ENCODE data around the gene CR1L.

The CR1L gene

GRCh38 chr1:207744000-207744534 is 99.1 kb downstream of the CR1L start:
- in situ Hi-C loops (cut with MboI; ENCODE audit: low sequenced_read_pairs) = no loop called here

DNA sequence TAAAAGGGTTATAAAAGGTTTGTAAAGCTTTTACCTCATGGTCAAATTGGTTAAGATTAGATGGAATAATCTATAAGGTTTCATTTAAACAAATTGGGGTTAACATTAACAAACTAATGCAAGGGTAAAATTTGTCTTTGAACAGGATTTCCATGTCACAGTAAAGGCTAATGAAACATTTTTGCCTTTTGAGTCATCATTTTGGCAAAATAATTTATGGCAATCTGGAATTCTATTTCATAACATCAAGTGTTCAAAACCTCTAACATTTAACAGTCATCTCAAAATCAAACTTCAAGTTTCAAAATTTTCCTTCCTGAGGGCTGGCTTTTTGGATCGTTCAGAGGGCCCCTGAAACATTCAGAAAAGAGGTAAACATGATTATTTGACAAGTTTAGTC is 100.4 kb downstream of the CR1L start:
- in situ Hi-C loops (cut with MboI; ENCODE audit: low sequenced_read_pairs) = no loop called here

- in situ Hi-C loops (cut with MboI; ENCODE audit: low sequenced_read_pairs) = no loop called here
These were observed 101.2 kb downstream of the CR1L start for GRCh38 chr1:207745839-207746767.

DNA sequence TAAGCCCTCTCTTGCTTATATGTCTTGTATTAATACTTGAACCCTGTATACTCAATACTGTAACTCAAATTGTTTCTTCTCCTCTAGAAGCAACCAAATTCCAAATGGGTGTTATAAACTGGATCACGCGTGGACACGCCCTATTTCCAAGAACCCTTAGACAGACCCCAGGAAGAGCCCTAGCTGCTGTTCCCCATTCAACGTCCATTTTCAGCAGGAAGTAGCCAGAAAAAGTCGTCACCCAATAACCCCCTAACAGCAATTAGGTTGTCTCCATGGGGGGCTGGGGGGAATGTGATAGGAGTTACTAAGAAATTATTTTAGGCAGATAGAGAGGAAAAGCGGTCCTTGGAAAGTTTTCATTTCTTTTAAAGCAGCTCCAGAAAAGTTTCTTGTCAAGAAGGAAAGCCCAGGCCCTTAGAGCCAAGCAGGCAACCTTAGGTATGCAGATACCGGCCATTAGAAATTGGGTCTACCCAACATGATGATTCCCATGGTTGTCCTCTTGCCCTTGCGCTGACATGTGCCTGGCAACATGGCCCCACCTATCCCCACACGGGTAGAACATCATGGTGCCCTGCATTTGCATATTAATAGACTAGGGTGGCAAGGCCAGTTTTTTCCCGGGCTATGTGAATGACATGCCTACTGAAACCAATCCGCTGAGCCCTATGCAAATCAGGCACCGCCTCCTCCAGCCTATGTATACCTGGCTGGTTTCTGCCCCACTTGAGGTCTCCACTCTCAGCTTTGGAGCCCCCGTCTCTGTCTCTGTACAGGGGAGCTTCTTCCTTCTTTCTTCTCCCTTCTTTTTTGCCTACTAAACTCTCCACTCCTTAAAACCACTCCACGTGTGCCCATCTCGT is 102.9 kb downstream of the CR1L start:
- in situ Hi-C loops (cut with MboI; ENCODE audit: low sequenced_read_pairs) = no loop called here

- in situ Hi-C loops (cut with MboI; ENCODE audit: low sequenced_read_pairs) = no loop called here
These were observed 104.0 kb downstream of the CR1L start for GRCh38 chr1:207748737-207749528.

DNA sequence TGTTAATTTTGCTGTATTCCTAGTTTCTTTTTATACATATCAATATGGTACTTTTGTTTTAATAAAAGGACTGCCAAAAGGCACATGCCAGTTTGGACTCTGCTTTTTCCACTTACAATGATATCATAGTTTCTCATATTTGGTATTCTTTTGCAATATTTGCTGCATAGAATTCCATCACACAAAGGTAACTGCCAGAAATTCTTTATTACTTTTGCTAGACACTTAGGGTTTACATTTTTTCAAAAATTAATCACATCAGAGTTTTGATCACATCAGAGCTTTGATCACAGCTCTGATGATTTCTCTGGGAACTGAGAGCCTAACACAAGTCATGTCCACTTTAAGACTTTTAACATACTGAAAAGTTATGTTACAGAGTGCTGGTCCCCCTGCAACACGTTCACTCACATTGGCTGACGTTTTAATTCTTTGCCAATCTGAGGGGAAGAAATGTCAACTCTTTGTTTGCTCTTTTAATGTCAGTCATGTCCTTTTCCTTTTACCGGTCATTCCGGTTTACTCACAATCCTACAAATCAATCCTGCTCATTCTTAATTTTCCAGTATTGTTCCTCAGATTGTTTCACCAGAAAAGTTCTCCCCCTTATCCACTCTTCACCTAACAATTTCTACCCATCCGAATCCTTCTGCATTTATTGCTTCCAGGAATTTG is 105.8 kb downstream of the CR1L start:
- in situ Hi-C loops (cut with MboI; ENCODE audit: low sequenced_read_pairs) = loop anchor here (10.0 kb wide), 1 partner anchor 64 kb away; no protein-coding TSS in a partner anchor

- in situ Hi-C loops (cut with MboI; ENCODE audit: low sequenced_read_pairs) = loop anchor here (10.0 kb wide), 1 partner anchor 63 kb away; no protein-coding TSS in a partner anchor
These were observed 106.5 kb downstream of the CR1L start for GRCh38 chr1:207751463-207751789.

DNA sequence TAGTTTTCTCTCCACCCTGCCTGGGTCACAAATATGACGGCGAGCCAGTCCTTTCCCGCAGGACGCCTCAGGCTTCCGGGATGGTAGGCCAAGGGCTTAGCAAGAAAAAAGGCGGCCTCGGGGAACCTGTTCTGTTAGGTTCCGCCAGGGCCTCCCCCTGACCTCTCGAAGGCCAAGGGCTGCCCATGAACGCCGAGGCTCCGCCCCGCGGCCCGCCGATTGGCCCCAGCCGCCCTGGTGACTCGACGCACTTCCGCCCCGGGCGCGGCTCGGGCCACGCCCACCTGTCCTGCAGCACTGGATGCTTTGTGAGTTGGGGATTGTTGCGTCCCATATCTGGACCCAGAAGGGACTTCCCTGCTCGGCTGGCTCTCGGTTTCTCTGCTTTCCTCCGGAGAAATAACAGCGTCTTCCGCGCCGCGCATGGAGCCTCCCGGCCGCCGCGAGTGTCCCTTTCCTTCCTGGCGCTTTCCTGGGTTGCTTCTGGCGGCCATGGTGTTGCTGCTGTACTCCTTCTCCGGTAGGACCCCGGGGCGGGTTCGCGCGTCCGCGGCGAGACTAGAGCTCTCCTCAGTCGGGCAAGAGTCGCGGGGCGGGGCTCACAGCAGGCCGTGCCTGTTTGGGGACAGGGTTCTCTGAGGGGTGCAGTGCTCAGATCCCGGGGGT is 107.0 kb downstream of the CR1L start, which contains the start of gene CD46:
TSS of gene CD46 (plus strand) at position 265 of the 666 bp plus-strand sequence. CDS start at position 424, 159 bp downstream.
- in situ Hi-C loops (cut with MboI; ENCODE audit: low sequenced_read_pairs) = loop anchor here (10.0 kb wide), 1 partner anchor 63 kb away; no protein-coding TSS in a partner anchor

- in situ Hi-C loops (cut with MboI; ENCODE audit: low sequenced_read_pairs) = loop anchor here (10.0 kb wide), 1 partner anchor 62 kb away; no protein-coding TSS in a partner anchor
These were observed 107.6 kb downstream of the CR1L start for GRCh38 chr1:207752456-207752998.

DNA sequence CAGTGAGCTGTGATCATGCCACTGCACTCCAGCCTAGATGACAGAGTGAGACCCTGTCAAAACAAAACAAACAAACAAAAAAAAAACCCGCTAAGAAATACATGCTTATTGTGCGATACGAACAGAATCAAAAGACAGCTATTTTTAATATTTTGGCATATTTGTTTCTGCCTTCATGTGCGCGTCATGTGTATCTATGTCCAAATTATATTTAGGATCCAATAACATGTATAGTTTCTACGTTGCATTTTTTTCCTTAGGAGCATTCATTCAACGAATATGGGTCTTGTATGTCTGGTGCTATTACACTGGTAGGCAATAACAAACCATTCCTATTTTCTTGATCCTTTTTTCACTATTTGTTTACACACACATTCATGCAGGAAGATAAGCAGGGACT is 108.7 kb downstream of the CR1L start:
- in situ Hi-C loops (cut with MboI; ENCODE audit: low sequenced_read_pairs) = loop anchor here (10.0 kb wide), 1 partner anchor 61 kb away; no protein-coding TSS in a partner anchor

GRCh38 chr1:207754011-207754410 is 109.1 kb downstream of the CR1L start:
- in situ Hi-C loops (cut with MboI; ENCODE audit: low sequenced_read_pairs) = loop anchor here (10.0 kb wide), 1 partner anchor 61 kb away; no protein-coding TSS in a partner anchor

- in situ Hi-C loops (cut with MboI; ENCODE audit: low sequenced_read_pairs) = loop anchor here (10.0 kb wide), 1 partner anchor 60 kb away; no protein-coding TSS in a partner anchor
These were observed 110.2 kb downstream of the CR1L start for GRCh38 chr1:207754974-207755700.

DNA sequence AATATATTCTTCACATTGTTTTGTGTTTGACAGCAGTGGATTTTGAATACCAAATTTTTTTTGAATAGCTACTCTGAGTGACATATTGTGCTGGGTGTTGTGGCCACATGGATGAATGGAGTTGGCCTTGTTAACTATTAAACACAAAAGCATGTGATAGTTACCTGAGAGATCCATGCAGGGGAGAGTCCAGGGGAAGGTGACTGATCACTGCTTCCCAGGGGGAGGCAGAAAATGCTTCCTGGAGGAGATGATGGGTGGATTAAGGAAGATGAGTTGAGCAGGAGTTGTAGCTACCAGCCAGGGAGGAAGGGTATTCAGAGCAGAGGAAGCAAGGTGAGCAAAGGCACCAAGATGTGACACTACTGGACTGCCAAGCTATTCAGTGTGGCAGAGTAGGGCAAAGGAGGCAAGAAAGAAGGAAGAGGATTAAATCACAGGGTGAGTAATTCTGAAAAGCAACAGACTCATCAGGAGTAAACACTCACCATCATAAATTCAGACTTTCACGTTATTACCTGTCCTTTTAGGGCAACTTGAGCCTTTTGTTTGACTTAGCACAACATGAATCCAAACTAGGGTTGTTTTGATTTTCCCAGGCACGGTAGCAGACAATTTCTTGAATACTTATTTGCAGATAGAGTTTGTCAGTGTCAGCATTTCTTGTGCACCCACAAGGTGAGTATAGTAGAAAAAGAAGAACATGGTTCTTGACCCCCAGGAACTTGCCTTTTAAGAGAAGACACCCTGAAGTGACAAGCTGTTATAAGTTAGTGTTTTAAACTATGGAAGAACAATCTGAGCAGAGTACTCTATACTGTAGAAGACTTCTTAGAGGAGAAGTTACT is 111.1 kb downstream of the CR1L start:
- in situ Hi-C loops (cut with MboI; ENCODE audit: low sequenced_read_pairs) = loop anchor here (10.0 kb wide), 1 partner anchor 59 kb away; no protein-coding TSS in a partner anchor

DNA sequence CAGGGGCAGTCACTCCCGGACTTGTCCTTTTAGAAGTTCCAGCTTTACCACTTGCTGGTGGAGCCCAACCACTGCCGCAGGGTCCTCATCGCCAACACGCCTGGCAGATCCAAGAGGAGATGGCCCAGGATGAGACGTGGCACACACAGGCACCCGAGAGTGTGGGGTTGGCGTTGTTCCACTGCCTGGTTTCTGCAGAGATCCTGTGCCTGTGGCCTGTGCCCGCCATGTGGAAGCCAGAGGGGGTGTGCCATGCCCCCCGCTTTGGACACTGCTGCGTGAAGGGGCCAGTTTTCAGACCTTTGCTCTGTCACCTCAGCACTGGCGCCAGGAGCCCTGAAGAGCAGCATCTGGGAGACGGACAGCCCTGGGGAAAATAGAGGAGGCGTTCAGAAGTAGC is 117.7 kb downstream of the CR1L start:
- in situ Hi-C loops (cut with MboI; ENCODE audit: low sequenced_read_pairs) = no loop called here

DNA sequence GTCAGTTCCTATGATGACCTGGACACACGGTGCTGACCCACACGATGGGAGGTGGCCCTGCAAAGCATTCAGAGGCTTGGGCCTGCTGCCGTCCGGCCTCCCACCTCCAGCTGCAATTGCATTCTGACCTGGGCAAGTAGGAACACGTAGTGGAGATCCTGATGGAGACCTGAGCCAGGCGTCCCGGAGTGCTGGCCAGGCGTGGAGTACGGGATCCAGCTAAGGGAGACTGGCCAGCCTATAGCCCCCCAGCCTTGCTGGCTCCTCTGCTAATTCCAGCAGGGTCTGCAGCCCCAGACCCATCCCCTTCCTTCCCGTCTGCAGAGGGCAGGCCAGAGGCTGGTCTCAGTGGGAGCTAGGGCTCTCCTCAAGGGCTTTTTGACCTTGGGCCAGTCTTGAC is 118.2 kb downstream of the CR1L start:
- in situ Hi-C loops (cut with MboI; ENCODE audit: low sequenced_read_pairs) = no loop called here

- in situ Hi-C loops (cut with MboI; ENCODE audit: low sequenced_read_pairs) = no loop called here
These were observed 119.0 kb downstream of the CR1L start for GRCh38 chr1:207763972-207764371.

DNA sequence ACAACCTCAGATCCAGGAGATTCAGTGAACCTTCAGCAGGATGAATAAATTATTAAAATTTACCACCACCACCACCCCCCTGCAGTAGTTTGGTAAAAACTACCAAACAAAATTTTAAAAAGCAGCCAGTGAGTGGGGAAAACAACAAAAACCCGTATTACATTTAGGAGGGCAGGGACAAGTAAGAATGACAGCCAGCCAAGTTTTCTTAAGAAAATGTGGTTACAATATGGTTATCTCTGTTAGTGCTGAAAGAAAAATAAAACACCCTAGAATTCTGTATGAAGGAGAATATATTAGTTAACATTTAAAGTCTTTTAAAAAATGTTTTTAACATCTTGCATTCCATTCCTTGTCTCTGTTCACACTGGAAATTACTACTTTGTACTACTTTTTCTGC is 121.6 kb downstream of the CR1L start:
- in situ Hi-C loops (cut with MboI; ENCODE audit: low sequenced_read_pairs) = no loop called here
